ENCODE data around the gene TKTL2. TPM values are rescaled to one million over a fixed set of nuclear protein-coding genes. Genes with fewer than 3 reads are reported as not detected.

TKTL2 gene, protein sequence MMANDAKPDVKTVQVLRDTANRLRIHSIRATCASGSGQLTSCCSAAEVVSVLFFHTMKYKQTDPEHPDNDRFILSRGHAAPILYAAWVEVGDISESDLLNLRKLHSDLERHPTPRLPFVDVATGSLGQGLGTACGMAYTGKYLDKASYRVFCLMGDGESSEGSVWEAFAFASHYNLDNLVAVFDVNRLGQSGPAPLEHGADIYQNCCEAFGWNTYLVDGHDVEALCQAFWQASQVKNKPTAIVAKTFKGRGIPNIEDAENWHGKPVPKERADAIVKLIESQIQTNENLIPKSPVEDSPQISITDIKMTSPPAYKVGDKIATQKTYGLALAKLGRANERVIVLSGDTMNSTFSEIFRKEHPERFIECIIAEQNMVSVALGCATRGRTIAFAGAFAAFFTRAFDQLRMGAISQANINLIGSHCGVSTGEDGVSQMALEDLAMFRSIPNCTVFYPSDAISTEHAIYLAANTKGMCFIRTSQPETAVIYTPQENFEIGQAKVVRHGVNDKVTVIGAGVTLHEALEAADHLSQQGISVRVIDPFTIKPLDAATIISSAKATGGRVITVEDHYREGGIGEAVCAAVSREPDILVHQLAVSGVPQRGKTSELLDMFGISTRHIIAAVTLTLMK
- not detected for total RNA-seq

DNA sequence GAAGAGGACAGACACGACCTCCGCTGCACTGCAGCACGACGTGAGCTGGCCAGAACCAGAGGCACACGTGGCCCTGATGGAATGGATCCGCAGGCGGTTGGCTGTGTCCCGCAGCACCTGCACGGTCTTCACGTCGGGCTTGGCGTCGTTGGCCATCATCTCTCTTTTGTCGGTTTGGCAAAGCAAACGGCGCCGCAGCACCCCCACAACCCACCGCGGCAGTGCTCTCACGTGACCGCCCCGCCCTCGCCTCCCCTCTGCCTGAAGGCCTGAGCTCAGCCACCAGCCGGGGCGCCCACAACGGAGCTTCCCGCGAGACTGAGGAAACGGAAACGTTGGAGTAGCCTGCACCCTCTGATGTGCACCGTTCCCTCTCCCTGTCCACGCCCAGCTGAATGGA is at the start of gene TKTL2:
TSS of gene TKTL2 (minus strand) at position 179 of the 400 bp plus-strand sequence. CDS start at position 159, 20 bp downstream.
- POLR2A ChIA-PET = no interaction called here
- Mint-ChIP-seq H3K27ac (no peak within 1 kb of the TSS), H3K4me3 (no peak within 1 kb of the TSS), H3K4me1 (no peaks in the 10 kb centered on the region), H3K9me3 (no peaks in the 10 kb centered on the region), H3K27me3 (peaks cover 12% of the 10 kb centered on the region), H3K36me3 (no peaks in the 10 kb centered on the region)
- DNase-seq (no peak), ATAC-seq (ENCODE audit: low read depth) (no peak)

DNA sequence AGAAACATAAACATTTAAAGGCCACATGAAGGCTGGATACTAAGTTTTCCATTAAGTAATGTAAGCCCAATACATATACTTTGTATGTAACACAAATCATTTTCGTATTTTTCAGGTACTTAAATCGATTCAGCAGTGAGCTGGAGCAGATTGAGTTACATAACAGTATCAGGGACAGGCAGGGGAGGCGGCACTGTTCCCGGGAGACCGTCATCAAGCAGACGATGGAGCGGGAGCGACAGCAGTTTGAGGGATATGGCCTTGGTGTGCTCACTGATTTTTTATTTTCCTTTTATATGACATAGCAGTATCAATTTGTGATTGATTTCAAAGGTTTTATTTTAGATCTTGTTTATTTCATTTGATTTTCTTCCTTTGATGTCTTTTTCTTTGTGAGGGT is 41.6 kb upstream of the TKTL2 start:
- Mint-ChIP-seq H3K27me3 (no peaks in the 10 kb centered on the region), H3K4me1 (peaks cover 2% of the 10 kb centered on the region), H3K36me3 (peaks cover 34% of the 10 kb centered on the region), H3K9me3 (no peaks in the 10 kb centered on the region), H3K27ac (no peak overlapping the region), H3K4me3 (no peak overlapping the region)
- POLR2A ChIA-PET = no interaction called here
- no peak for DNase-seq
- ATAC-seq (ENCODE audit: low read depth) = no peak

DNA sequence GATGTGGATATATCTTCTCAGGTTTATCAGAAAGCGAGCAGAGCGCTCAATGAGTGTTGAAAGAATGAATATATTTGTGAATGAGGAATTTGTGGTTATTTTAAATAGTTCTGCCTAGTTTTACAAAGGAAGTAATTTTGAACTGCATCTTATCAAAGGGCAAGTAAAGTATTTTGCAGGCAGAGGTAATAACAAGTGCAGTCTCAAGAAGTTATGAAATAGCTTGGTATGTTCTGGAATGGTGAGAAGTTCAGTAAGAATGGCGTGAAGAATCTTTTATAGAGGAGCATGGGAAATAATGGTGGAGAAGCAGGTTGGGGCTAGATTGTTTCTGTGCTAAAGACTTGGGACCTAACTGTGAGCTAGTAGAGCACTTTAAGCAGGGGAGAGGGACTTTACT is 31.8 kb upstream of the TKTL2 start:
- H3K27me3 Mint-ChIP-seq = no peaks in the 10 kb centered on the region
- DNase-seq (no peak), ATAC-seq (ENCODE audit: low read depth) (no peak)
- peaks cover 1% of the 10 kb centered on the region for H3K9me3 Mint-ChIP-seq
- POLR2A ChIA-PET = interaction anchor here (0.8 kb wide), 1 partner anchor 11 kb away, joined by 3 read pairs; the partner anchor contains the start of gene TMA16
- peaks cover 8% of the 10 kb centered on the region for H3K4me1 Mint-ChIP-seq
- H3K4me3 Mint-ChIP-seq = no peak overlapping the region
- H3K36me3 Mint-ChIP-seq = peaks cover 24% of the 10 kb centered on the region
- no peak overlapping the region for H3K27ac Mint-ChIP-seq

DNA sequence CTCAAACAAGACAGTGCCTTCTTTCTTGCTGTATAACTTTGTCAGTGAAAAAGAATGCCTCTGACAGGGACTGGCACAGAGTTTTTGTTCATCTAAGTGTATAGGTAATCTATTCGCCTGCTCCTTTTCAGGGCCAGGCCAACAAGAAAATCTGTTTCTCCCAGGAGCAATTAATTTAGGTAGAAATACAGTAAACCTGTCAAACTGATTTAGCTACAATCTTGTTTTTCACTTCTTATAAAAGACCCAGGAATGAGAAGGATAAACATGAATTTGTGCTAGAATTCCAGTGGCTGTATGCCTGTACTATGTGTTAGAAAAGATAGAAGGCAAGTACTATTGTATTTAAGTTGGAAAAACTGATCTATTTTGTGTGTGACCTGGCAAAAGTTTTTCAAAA is 27.0 kb upstream of the TKTL2 start:
- ATAC-seq (ENCODE audit: low read depth) (no peak), DNase-seq (no peak)
- H3K4me1 Mint-ChIP-seq = peaks cover 18% of the 10 kb centered on the region
- POLR2A ChIA-PET = no interaction called here
- H3K36me3 Mint-ChIP-seq = peaks cover 25% of the 10 kb centered on the region
- no peak overlapping the region for H3K4me3 Mint-ChIP-seq
- no peaks in the 10 kb centered on the region for H3K27me3 Mint-ChIP-seq
- H3K9me3 Mint-ChIP-seq = peaks cover 1% of the 10 kb centered on the region
- no peak overlapping the region for H3K27ac Mint-ChIP-seq

DNA sequence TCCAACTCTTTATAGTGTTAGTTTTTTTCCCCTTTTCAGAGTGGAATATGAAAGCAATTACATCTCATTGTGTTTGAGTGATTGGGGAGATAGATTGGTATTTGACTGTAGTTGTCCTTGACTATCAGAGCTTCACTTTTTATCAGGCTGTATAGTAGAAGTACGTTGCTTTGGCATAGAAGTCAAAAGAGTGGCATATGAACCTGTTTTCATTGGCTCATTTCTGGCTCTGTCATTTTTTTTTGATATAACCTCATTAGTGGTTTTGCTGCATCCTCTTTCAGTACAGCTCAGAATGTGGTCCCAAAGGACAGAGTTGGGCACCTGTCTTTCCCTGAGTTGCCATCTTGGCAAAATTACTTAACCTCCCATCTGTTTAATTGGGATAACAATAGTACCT is 22.3 kb upstream of the TKTL2 start:
- no peaks in the 10 kb centered on the region for H3K9me3 Mint-ChIP-seq
- H3K27ac Mint-ChIP-seq = peak overlapping the region; percentile 88
- no peaks in the 10 kb centered on the region for H3K27me3 Mint-ChIP-seq
- ATAC-seq (ENCODE audit: low read depth) (no peak), DNase-seq (no peak)
- peak overlapping the region; percentile 90 for H3K4me3 Mint-ChIP-seq
- H3K36me3 Mint-ChIP-seq = peaks cover 13% of the 10 kb centered on the region
- POLR2A ChIA-PET = interaction anchor here (0.6 kb wide), 1 partner anchor 54 kb away, joined by 4 read pairs; no protein-coding TSS in a partner anchor
- peaks cover 23% of the 10 kb centered on the region for H3K4me1 Mint-ChIP-seq

DNA sequence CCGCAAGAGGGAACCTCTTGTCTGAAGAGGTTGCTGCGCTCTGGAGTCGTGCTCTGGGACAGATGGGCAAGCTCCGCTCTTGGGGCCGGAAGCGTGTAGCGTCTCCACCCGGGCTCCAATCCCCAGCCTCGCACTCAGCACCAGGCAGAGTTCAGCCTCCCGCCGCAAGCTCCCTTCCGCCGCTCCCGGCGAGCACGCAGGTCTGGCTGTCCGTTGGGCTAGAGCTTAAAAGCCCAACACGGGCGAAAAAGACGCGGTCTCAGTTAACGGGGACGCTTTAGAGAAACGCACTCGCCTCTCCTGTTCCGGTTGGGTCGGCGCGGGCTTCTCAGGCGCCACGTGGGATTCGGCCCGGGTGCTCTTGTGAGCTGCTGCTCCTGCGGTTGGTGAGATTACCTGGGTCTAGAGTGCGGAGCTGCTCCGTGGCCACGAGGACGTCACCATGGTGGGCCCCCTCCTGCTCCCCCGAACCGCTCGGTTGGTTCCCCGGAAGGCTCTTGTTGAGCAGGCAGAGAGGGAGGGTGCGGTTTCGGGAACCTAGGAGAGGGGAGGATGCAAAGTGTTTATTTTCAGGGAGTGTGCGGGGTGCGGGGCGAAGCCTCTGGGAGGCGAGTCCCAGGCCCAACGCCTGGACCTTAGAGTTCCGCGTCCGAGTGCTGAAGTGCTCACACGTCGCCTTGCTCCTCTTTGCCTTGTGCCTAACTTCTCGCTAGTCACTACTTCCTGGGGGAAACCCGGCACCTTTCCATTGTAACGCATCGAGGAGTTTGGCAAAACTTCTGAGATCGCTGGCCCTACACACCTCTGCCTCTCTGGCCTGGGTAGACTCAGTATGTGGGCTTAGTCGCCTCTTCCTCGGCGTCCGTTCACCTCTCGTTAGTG is 21.0 kb upstream of the TKTL2 start, which contains the start of gene TMA16:
TSS of gene TMA16 (plus strand) at position 331 of the 882 bp plus-strand sequence. CDS start at position 443, 112 bp downstream.
- Mint-ChIP-seq H3K36me3 (peaks cover 8% of the 10 kb centered on the region), H3K4me3 (peak within 1 kb of the TSS; percentile 96), H3K27ac (peak within 1 kb of the TSS; percentile 94), H3K27me3 (peaks cover 9% of the 10 kb centered on the region), H3K9me3 (no peaks in the 10 kb centered on the region), H3K4me1 (peaks cover 19% of the 10 kb centered on the region)
- DNase-seq (peak; percentile 85), ATAC-seq (ENCODE audit: low read depth) (peak; percentile 91)
- POLR2A ChIA-PET = interaction anchor here (0.7 to 2.2 kb wide), 10 partner anchors 9 to 384 kb away, joined by 3 to 11 read pairs (median 5); partner anchors contain the start of gene NAF1

DNA sequence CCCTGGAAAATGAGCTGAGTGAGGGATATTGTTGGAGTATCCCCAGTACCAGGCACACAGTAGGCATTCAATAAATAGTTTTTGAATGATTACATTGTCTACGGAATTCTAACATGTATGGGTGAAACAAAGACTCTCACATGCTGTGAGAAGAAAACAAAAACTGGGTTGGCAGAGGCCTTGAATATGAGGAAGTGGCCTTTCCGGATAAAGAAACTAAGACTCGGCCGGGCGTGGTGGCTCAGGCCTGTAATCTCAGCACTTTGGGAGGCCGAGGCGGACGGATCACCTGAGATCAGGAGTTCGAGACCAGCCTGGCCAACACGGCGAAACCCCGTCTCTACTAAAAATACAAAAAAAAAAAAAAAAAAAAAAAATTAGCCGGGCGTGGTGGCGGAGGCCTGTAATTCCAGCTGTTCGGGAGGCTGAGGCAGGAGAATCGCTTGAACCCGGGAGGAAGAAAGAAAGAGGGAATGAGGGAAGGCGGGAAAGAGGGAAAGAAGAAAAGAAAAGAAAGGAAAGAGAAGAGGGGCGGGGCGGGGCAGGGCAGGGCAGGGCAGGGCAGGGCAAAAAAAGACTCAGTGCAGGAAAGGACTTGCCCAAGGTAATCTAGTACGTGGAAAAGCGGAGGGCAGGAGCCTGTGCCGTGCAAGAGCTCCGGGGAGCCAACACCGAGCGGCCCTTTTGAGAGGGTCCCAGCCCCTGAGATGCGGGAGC is 20.2 kb upstream of the TKTL2 start:
- peak overlapping the region; percentile 96 for H3K4me3 Mint-ChIP-seq
- no peak for ATAC-seq (ENCODE audit: low read depth)
- H3K27me3 Mint-ChIP-seq = peaks cover 13% of the 10 kb centered on the region
- H3K4me1 Mint-ChIP-seq = peaks cover 19% of the 10 kb centered on the region
- DNase-seq = peak; percentile 34
- POLR2A ChIA-PET = interaction anchor here (0.7 to 2.2 kb wide), 10 partner anchors 8 to 384 kb away, joined by 3 to 11 read pairs (median 5); partner anchors contain the start of gene NAF1
- H3K9me3 Mint-ChIP-seq = no peaks in the 10 kb centered on the region
- H3K27ac Mint-ChIP-seq = peak overlapping the region; percentile 94
- peaks cover 8% of the 10 kb centered on the region for H3K36me3 Mint-ChIP-seq

DNA sequence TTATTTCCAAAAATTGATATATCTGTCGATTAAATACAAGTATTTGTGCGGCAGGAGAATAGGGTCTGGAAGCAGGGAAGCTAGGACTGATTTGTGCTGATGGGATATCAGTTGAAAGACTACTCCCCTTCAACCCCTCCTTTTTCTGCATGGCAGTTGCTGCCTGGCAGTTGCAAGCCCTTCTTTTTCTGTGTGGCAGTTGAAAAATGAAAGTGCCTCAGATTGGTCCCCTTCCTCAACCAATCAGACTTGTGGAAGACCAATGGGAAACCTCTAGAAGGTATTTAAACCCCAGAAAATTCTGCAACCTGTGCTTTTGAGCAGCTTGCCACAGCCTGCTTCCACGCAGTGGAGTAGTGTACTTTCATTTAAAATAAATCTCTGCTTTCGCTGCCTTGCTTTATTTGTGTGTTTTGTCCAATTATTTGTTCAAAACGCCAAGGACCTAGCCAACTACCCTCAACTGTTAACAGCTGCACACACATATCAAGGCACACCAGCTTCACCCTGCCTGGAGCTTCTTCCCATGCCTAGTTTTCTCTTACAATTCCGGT is 19.5 kb upstream of the TKTL2 start:
- Mint-ChIP-seq H3K36me3 (peaks cover 8% of the 10 kb centered on the region), H3K9me3 (no peaks in the 10 kb centered on the region), H3K27ac (peak overlapping the region; percentile 94), H3K4me1 (peaks cover 19% of the 10 kb centered on the region), H3K4me3 (peak overlapping the region; percentile 96), H3K27me3 (peaks cover 19% of the 10 kb centered on the region)
- POLR2A ChIA-PET = interaction anchor here (1.7 to 2.2 kb wide), 2 partner anchors 50 to 57 kb away, joined by 8 to 11 read pairs; no protein-coding TSS in a partner anchor
- DNase-seq (no peak), ATAC-seq (ENCODE audit: low read depth) (no peak)

DNA sequence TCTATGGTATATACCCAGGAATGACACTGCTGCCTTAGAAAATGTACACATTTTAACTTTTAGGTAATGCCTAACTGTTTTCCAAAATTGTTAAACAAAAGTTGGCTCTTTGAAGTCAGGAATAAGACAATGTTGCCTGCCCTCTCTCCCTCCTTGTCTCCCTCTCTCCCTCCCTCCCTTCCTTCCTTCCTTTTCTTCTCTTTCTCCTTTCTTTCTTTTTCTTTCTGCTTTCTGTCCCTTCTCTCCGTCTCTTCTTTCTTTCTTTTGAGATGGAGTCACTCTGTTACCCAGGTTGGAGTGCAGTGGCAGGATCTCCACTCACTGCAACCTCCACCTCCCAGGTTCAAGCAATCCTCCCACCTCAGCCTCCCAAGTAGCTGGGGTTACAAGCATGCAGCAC is 16.4 kb upstream of the TKTL2 start:
- POLR2A ChIA-PET = no interaction called here
- Mint-ChIP-seq H3K4me3 (no peak overlapping the region), H3K9me3 (no peaks in the 10 kb centered on the region), H3K27me3 (peaks cover 28% of the 10 kb centered on the region), H3K27ac (no peak overlapping the region), H3K36me3 (no peaks in the 10 kb centered on the region), H3K4me1 (peaks cover 5% of the 10 kb centered on the region)
- no peak for DNase-seq
- no peak for ATAC-seq (ENCODE audit: low read depth)

DNA sequence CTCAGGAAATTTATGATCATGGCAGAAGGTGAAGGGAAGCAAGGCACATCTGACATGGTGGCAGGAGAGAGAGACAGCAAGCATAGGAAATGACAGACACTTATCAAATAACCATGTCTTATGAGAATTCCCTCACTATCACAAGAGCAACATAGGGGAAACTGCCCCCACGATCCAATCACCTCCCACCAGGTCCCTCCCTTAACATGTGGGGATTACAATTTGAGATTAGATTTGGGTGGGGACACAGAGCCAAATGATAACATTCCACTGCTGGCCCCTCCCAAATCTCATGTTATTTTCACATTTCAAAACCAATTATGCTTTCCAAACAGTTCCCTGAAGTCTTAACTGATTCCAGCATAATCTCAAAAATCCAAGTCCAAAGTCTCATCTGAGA is 12.8 kb upstream of the TKTL2 start:
- Mint-ChIP-seq H3K36me3 (no peaks in the 10 kb centered on the region), H3K27me3 (peaks cover 28% of the 10 kb centered on the region), H3K27ac (no peak overlapping the region), H3K4me1 (peaks cover 1% of the 10 kb centered on the region), H3K9me3 (no peaks in the 10 kb centered on the region), H3K4me3 (no peak overlapping the region)
- POLR2A ChIA-PET = interaction anchor here (1.2 kb wide), 1 partner anchor 8 kb away, joined by 5 read pairs; the partner anchor contains the start of gene TMA16
- DNase-seq (no peak), ATAC-seq (ENCODE audit: low read depth) (no peak)

DNA sequence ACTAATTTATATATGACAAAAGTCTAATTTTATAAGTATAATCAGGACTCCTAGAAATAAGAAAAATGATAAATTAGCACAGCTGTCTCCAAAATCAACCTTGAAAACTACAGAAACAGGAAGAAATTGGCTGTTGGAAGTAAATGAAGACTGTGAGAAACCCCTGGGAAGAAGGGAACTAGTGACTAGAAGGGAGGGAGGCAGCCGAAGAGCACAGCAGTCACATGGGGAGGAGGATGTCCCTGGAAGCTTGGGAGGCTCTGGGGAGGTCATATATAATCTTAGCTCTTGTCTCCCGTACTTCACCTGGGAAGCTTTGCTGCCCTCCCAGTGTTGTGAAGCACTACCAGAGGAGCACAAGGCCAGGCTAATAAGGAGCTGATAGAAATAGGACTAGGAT is 12.0 kb upstream of the TKTL2 start:
- peaks cover 1% of the 10 kb centered on the region for H3K4me1 Mint-ChIP-seq

DNA sequence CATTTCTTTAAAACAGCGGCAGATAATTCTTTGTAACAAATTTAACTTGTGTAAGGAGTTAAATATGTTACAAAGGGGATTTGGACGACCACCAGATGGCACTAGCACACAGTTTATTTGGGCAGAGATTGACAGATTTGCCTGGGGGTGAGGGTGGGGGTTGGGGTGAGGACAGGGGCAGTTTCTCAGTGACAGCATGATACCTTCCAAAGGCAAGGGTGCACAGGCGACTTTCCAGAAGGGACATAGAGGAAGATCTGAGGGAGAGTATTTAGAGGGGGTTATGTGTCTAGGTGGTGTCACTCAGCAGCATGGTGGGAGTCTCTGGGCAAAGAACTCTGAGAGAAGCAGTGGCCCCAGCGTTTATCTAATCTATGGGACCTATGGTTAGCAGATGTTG is 11.4 kb upstream of the TKTL2 start:
- POLR2A ChIA-PET = interaction anchor here (1.2 kb wide), 1 partner anchor 9 kb away, joined by 5 read pairs; the partner anchor contains the start of gene TMA16
- Mint-ChIP-seq H3K27ac (no peak overlapping the region), H3K36me3 (no peaks in the 10 kb centered on the region), H3K4me1 (no peaks in the 10 kb centered on the region), H3K4me3 (no peak overlapping the region), H3K27me3 (peaks cover 20% of the 10 kb centered on the region), H3K9me3 (no peaks in the 10 kb centered on the region)
- ATAC-seq (ENCODE audit: low read depth) (peak; percentile 45), DNase-seq (no peak)

More for the DNA sequence above, 12.0 kb upstream of the TKTL2 start:
- ATAC-seq (ENCODE audit: low read depth) = no peak
- H3K4me3 Mint-ChIP-seq = no peak overlapping the region
- H3K36me3 Mint-ChIP-seq = no peaks in the 10 kb centered on the region
- H3K27ac Mint-ChIP-seq = no peak overlapping the region
- DNase-seq = no peak
- H3K9me3 Mint-ChIP-seq = no peaks in the 10 kb centered on the region
- H3K27me3 Mint-ChIP-seq = peaks cover 25% of the 10 kb centered on the region
- POLR2A ChIA-PET = interaction anchor here (1.2 kb wide), 1 partner anchor 9 kb away, joined by 5 read pairs; the partner anchor contains the start of gene TMA16
